Upper lobe of right lung (tissue), 1 donor: ENCODE results near the gene RNPS1. TPM values are rescaled to one million over a fixed set of nuclear protein-coding genes. Genes with fewer than 3 reads are reported as not detected.
A peak's percentile ranks its signal among the peaks of the same experiment; 100 is the strongest.
"Not testable (repeated sequence)": the region's sequence is repeated elsewhere in the genome, so short reads cannot be mapped to it uniquely, and the experiment has no call there.

Source experiments
- ATAC-seq: fragments of 200-7000 bp; cut with Tn5 transposase; one replicate; pipeline ENCODE4 v1.9.1; 2020; ENCODE audit warnings: mild to moderate bottlenecking, moderate library complexity
- DNase-seq: peaks from one replicate; pipeline ENCODE4 v3.0.0-alpha.2; 2020
- H3K27ac ChIP-seq: fragments of 200-600 bp; one replicate; pipeline ENCODE4 v1.8.0; 2022
- H3K27me3 ChIP-seq: fragments of 200-600 bp; one replicate; pipeline ENCODE4 v1.8.0; 2022; ENCODE audit warnings: mild to moderate bottlenecking
- H3K36me3 ChIP-seq: fragments of 200-600 bp; one replicate; pipeline ENCODE4 v1.8.0; 2022
- H3K4me1 ChIP-seq: fragments of 200-600 bp; one replicate; pipeline ENCODE4 v1.8.0; 2022
- H3K4me3 ChIP-seq: fragments of 200-600 bp; one replicate; pipeline ENCODE4 v1.8.0; 2022; ENCODE audit warnings: mild to moderate bottlenecking
- H3K9me3 ChIP-seq: fragments of 200-600 bp; one replicate; pipeline ENCODE4 v1.8.0; 2022
- CTCF ChIP-seq: fragments of 200-600 bp; IDR thresholded peaks from one replicate; pipeline ENCODE4 v1.8.0; 2022; ENCODE audit warnings: antibody characterized with exemption
- intact Hi-C: fragments of 100-400 bp; cut with DNase I; formaldehyde crosslinking; loops from one replicate; pipeline ENCODE4 v1.11.0; 2022
- total RNA-seq: library from RNA; stranded (reverse); fragmentation: NEBNext Ultra II Directional; extraction: Animal tissue kit (Norgen Biotek cat#: 25700); gene quantifications from one replicate; pipeline ENCODE4 v1.2.1, GENCODE V29; 2021
- donor health status: DM: no; HTN: yes; CAD: no; lungs with severe emphysema.

Gene RNPS1
- total RNA-seq, 1 donor from 2014 or later = 116 TPM

- DNase-seq (no peak), ATAC-seq (no peak)
- intact Hi-C loops = no loop called here
- Histone ChIP-seq H3K36me3 (peaks cover 49% of the 10 kb centered on the region), H3K4me3 (no peak overlapping the region), H3K27me3 (no peaks in the 10 kb centered on the region), H3K4me1 (peaks cover 4% of the 10 kb centered on the region), H3K9me3 (no peaks in the 10 kb centered on the region), H3K27ac (no peak overlapping the region)
- no peak for TF ChIP-seq CTCF
Measured at GRCh38 chr16:2244926-2245795, 22.8 kb downstream of the RNPS1 start.

- no peak for TF ChIP-seq CTCF
- Histone ChIP-seq H3K4me3 (no peak overlapping the region), H3K4me1 (no peaks in the 10 kb centered on the region), H3K9me3 (no peaks in the 10 kb centered on the region), H3K36me3 (peaks cover 49% of the 10 kb centered on the region), H3K27ac (no peak overlapping the region), H3K27me3 (no peaks in the 10 kb centered on the region)
- ATAC-seq (peak; percentile 8), DNase-seq (no peak)
- intact Hi-C loops = no loop called here
Measured at GRCh38 chr16:2244301-2244700, 23.6 kb downstream of the RNPS1 start.

GRCh38 chr16:2243781-2244180, 24.1 kb downstream of the RNPS1 start:
- no peak for TF ChIP-seq CTCF
- intact Hi-C loops = no loop called here
- Histone ChIP-seq H3K27ac (no peak overlapping the region), H3K36me3 (peaks cover 49% of the 10 kb centered on the region), H3K4me1 (no peaks in the 10 kb centered on the region), H3K4me3 (no peak overlapping the region), H3K9me3 (no peaks in the 10 kb centered on the region), H3K27me3 (no peaks in the 10 kb centered on the region)
- ATAC-seq = no peak
- DNase-seq = no peak

- no peaks in the 10 kb centered on the region for H3K9me3 ChIP-seq
- peaks cover 49% of the 10 kb centered on the region for H3K36me3 ChIP-seq
- H3K27ac ChIP-seq = no peak overlapping the region
- intact Hi-C loops = no loop called here
- ATAC-seq = no peak
- H3K4me1 ChIP-seq = no peaks in the 10 kb centered on the region
- no peaks in the 10 kb centered on the region for H3K27me3 ChIP-seq
- DNase-seq = no peak
- TF ChIP-seq CTCF = no peak
- no peak overlapping the region for H3K4me3 ChIP-seq
Measured at GRCh38 chr16:2243031-2243528, 24.8 kb downstream of the RNPS1 start.

GRCh38 chr16:2242598-2242997, 25.3 kb downstream of the RNPS1 start:
- ATAC-seq = no peak
- Histone ChIP-seq H3K27ac (no peak overlapping the region), H3K36me3 (peaks cover 49% of the 10 kb centered on the region), H3K27me3 (peaks cover 4% of the 10 kb centered on the region), H3K4me3 (no peak overlapping the region), H3K9me3 (no peaks in the 10 kb centered on the region), H3K4me1 (peaks cover 2% of the 10 kb centered on the region)
- TF ChIP-seq CTCF = no peak
- DNase-seq = no peak
- intact Hi-C loops = no loop called here

- ATAC-seq, intact Hi-C loops, DNase-seq, H3K4me3 ChIP-seq, H3K9me3 ChIP-seq, H3K27ac ChIP-seq: not testable (repeated sequence)
- peaks cover 38% of the 10 kb centered on the region for H3K36me3 ChIP-seq
- H3K4me1 ChIP-seq = peaks cover 17% of the 10 kb centered on the region
- H3K27me3 ChIP-seq = peaks cover 24% of the 10 kb centered on the region
Measured at GRCh38 chr16:2240331-2240730, 27.6 kb downstream of the RNPS1 start.
